Fibroblast of mammary gland (primary cell): ENCODE results near the gene ICAM5.

Source experiments
- DNase-seq: peaks from one replicate; pipeline ENCODE4 v3.0.0-alpha.2; 2010; ENCODE audit warnings: low read depth
- H3K4me3 ChIP-seq: 2 replicates; pipeline ENCODE4 v1.5.1; 2011; ENCODE audit warnings: low read depth, mild to moderate bottlenecking, low read length, moderate library complexity; ENCODE audit not compliant: control insufficient read depth
- CTCF ChIP-seq: conservative IDR thresholded peaks from 2 replicates; pipeline ENCODE4 v1.5.1; 2011; ENCODE audit warnings: low read depth, low read length, inconsistent platforms; ENCODE audit not compliant: control insufficient read depth, insufficient read depth

ICAM5 gene

DNA sequence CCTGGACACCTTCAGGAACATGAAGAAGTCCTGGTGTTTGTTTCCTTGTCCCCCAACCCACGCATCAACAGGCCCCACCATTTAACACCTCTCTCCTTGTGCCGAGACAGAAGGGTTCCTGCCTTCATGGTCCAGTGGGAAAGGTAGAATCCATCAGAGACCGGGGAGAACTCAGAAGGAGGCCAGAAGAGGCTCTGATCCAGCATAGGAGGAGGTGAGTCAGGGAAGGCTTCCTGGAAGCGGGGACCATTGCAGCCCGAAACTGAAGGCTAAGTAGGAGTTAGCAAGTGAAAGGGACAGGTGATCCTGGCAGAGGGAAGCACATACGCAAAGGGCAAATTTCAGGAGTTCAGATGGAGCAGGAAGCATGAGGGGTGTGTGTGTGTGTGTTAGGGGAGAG, 49.2 kb downstream of the ICAM5 start:
- H3K4me3 ChIP-seq, result no peak overlapping the region
- DNase-seq, result no peak

GRCh38 chr19:10339380-10339960, 49.7 kb downstream of the ICAM5 start, which contains the start of gene ICAM3:
Gene ICAM3, minus strand, starts transcription at chr19:10339624. Its CDS starts 10 bp downstream, at chr19:10339614.
- H3K4me3 ChIP-seq, result no peak within 1 kb of the TSS
- DNase-seq, result no peak
- no peak for TF ChIP-seq CTCF

More for the DNA sequence above, 49.2 kb downstream of the ICAM5 start:
- no peak for TF ChIP-seq CTCF

DNA sequence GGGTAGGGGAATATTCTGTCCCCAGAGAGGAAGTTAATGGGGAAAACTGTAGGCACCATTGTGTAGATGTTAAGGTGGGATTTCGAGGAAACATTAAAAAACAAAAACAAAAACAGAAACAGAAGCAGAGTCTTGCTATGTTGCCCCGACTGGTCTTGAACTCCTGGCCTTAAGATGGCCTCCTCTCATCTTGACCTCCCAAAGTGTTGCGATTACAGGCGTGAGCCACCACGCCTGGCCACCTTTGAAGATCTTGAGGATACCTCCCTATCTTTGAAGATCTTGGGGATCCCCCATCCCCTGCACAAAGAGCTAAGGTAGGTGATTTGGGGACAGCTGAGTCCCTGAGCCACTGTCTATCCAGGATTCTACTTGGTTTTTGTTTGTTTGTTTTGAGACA, 50.2 kb downstream of the ICAM5 start:
- no peak overlapping the region for H3K4me3 ChIP-seq
- TF ChIP-seq CTCF, result no peak
- no peak for DNase-seq

- no peak for TF ChIP-seq CTCF
- H3K4me3 ChIP-seq, result no peak overlapping the region
- no peak for DNase-seq
Observed at GRCh38 chr19:10343495-10343894, 53.7 kb downstream of the ICAM5 start.

DNA sequence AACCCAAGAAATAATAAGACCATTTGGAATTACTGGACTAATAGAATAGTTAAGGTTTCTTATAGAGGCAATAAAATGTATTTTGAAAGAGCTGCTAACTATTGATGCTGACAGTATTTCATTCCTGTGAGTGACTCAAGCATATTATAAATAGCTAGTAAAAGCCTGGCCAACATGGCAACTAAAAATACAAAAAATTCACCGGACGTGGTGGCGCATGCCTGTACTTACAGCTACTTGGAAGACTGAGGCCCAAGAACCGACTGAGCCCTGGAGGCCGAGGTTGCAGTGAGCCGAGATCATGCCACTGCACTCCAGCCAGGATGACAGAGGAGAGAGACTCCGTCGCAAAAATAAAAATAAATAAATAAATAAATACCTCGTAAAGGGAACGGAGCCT, 55.0 kb downstream of the ICAM5 start:
- no peak for TF ChIP-seq CTCF
- DNase-seq, result no peak
- H3K4me3 ChIP-seq, result no peak overlapping the region
